Suppressor macrophage treated with lipopolysaccharide for 1 hour (primary cell): ENCODE data around the gene KLHDC7A.
A peak's percentile ranks its signal among the peaks of the same experiment; 100 is the strongest.
"Not testable (repeated sequence)": the region's sequence is repeated elsewhere in the genome, so short reads cannot be mapped to it uniquely, and the experiment has no call there.

ENCODE experiments used
- DNase-seq, 3 donors: peaks; one replicate each; pipeline ENCODE4 v3.0.0-alpha.2; 2020 to 2022

The KLHDC7A gene

GRCh38 chr1:18480315-18481189, at the start of gene KLHDC7A:
Gene KLHDC7A (plus strand): TSS chr1:18480930. CDS start chr1:18480982, 52 bp downstream.
- DNase-seq = no peak

- DNase-seq = no peak
These were observed 46.7 kb upstream of the KLHDC7A start for GRCh38 chr1:18434041-18434440.

DNA sequence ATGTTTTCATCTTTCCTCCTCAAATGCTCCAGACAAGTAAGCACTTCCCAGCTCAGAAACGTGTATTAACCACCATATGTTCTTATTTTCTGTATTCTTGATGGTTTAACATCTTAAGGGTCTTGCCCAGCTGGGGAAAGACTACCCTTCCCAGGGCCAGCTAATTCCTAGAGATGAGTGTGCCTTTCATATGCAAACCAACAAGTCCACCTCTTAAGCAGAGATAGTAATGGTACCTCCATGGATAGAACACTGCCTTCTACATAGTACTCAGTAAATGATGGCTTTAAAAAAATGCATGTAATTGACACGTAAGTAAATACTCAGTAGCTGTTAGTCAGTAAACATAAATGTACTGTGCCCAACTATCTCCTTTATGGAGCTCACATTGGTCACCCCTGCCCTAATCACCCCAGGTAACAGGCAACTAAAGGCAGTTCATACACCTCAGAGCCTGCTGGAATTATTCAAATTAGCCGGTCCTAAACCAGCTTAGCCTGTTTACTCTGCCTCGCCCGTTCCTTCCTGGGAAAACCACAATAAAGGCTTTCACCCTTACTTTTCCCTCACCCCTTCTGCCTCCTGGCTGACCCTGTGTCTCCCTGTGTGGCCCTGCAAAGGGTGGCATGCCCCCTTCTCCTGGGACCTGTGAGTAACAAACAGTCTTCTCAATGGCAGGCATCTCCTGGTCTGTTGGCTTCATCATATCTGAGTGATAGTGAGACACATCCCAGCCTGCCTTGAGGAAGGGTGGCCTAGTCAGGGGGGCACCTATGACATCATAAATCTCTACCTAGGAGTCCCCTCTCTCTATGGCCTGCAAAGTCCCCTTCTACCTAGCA, 40.1 kb upstream of the KLHDC7A start:
- DNase-seq = no peak

GRCh38 chr1:18443587-18444520, 36.9 kb upstream of the KLHDC7A start:
- DNase-seq = no peak

GRCh38 chr1:18444563-18444962, 36.2 kb upstream of the KLHDC7A start:
- no peak for DNase-seq

DNA sequence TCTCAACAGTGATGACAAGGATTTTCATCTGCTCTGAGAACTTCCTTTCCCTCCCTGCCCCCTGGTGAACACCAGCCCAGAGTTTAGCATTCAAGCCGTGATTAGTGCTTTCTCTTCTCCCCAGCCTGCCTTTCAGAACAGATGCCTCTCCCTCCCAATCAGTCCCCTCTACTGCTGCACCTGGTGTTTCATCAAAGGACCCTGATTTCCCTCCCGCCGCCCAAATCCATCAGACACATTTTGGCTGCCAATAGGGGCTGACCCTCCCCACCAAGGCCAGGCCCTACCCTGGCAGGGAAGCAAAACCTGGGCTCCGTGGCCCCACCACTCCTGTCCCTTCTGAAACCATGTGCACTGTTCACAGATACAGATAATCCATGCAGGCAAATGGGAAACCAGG, 34.0 kb upstream of the KLHDC7A start:
- no peak for DNase-seq

- no peak for DNase-seq
These were observed 33.1 kb upstream of the KLHDC7A start for GRCh38 chr1:18447509-18448220.

- DNase-seq = no peak
These were observed 31.8 kb upstream of the KLHDC7A start for GRCh38 chr1:18448889-18449288.

GRCh38 chr1:18452550-18452949, 28.2 kb upstream of the KLHDC7A start:
- DNase-seq = peak; percentile 15 to 30 (median 23)

DNA sequence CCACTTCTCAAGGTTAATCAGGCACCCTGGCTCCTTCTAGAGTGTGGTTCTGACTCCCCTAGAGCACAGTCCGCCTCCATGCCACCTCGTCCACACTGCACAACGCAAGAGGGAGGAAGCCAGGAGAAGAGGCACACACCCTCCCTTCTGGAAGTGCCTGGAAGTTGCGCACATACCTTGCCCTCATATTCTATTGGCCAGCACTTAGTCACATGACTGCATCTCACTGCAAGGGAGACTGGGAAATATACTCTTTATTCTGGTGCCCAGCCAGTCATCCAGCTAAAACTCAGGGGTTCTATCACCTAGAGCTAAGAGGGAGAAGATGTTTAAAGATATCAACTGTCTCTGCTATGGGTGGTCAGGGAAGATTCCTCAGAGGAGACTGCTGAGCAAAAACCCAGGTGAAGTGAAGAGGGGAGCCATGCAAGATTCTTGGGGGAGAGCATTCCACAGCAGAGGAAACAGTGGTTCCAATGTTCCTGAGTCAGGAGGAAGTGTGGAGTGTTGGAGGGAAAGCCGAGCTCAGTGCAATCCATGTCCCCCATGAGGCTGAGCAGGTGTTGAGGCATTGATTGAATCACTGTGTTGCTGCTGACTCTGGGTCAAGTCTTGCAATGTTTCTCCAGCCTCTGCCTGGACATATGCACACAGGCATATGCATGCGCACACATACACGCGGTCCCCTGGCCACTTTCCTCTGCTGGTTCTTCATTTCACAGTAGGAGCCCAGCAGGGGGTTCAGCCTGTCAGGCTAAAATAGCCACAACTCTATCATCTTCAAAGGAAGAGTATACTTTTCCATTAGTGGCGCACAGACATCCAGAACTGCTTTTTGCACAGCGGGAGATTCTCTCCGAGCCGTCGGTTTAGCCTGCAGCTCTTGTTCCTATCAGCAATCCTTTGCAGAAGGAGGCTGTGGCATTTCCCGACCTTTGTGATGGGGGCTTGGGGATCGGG, 22.3 kb upstream of the KLHDC7A start:
- DNase-seq = no peak

- DNase-seq = no peak
These were observed 19.1 kb upstream of the KLHDC7A start for GRCh38 chr1:18461656-18462055.

DNA sequence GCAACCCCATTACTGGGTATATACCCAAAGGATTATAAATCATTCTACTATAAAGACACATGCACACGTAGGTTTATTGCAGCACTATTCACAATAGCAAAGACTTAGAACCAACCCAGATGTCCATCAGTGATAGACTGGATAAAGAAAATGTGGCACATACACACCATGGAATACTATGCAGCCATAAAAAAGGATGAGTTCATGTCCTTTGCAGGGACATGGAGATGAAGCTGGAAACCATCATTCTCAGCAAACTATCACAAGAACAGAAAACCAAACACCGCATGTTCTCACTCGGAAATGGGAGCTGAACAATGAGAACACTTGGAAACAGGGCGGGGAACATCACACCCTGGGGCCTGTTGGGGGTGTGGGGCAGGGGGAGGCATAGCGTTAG, 18.2 kb upstream of the KLHDC7A start:
- DNase-seq = not testable (repeated sequence)

GRCh38 chr1:18463063-18463462, 17.7 kb upstream of the KLHDC7A start:
- no peak for DNase-seq

DNA sequence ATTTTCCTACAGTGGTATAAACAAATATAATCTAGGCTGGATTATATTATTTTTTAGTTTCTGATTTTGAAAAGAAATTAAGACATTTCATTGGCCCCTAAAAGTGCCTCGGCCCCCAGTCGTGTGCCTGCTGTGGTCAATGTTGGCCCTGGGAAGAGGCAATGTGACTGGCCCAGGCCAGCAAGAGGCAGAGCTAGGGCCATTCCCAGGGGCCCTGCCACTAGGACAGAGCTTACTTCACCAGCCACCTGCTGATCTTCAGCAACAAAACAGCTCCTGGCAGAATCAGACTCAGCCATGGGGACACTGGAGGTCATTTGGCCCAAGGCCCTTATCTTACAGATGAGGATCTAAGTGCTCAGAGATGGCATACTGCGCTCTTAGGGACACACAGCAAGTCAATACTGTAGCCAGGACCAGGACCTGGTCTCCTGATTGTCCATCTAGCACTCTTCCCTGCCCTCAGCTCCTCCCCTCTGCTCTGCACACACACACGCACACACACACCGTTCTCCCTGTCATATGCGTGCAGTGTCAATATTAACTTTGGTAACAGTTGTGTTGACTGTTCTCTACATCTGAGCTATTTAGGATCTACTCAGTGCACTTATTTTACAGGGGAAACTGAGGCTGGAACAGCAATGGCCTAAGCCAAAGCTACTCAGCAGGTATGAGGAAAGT, 16.6 kb upstream of the KLHDC7A start:
- DNase-seq = no peak

GRCh38 chr1:18464665-18465050, 16.1 kb upstream of the KLHDC7A start:
- DNase-seq = no peak

- no peak for DNase-seq
These were observed 14.1 kb upstream of the KLHDC7A start for GRCh38 chr1:18466676-18467075.

DNA sequence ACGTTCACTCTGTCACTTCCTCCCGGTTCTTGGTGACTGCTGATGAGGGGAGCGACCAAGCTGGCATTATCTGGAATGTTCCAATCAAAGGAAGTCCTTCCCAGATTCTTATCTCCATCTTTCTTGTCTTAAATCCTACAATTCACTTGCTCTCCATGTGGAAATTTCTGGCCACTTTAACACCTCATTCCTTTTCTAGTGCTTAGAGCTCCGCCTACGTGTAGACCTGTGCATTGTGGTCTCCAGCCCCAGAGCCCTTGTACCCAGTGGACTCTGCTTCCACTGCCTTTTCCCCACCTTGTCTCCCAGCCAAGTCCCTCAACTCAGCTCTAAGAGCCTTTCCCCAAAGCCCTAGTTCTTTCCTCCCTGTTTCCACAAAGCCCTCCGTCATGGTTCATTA, 12.2 kb upstream of the KLHDC7A start:
- DNase-seq = no peak

GRCh38 chr1:18469514-18469913, 11.2 kb upstream of the KLHDC7A start:
- no peak for DNase-seq

DNA sequence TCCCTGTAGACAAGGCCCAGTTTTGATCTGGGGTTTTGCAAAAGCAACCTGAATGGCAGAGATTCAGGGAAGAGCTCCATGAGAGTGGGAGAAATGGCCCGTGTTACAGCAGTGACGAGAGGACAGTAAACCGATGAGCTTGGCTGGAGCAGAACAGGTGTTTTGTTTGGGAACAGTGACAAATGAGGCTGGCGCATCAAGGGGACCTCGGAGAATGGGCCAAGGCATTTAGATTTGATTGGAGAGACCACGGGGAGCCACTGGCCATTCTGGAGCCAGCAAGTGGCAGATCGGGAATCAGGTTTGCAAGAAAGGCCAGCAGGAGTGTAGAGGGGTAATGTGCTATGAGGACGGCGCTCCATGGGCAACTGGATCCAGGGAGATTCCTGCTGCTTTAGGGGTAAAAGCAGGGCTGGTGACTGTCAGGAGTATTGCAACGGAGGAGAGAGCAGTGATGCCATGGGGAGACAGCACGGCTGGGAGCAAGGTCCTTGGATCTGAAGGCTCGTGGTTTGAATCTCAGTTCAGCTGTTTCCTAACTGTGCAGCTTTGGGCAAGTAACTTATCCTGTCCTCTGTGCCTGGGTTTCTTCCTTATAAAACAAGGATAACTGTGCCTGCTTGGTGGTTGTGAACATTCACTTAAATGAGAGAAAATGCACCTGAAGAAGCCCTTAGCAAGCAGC, 9.9 kb upstream of the KLHDC7A start:
- DNase-seq = no peak
